H9 (cell line): ENCODE measurements around the gene RERE. TPM values are rescaled to one million over a fixed set of nuclear protein-coding genes. Genes with fewer than 3 reads are reported as not detected.

Source experiments
- DNase-seq: peaks from one replicate; pipeline ENCODE4 v3.0.0-alpha.2; 2017
- H2AFZ ChIP-seq: one replicate; pipeline ENCODE4 v1.6.1; 2013; ENCODE audit warnings: mild to moderate bottlenecking, low read length, control low read depth, moderate library complexity
- H2AK5ac ChIP-seq: 2 replicates; pipeline ENCODE4 v1.6.1; 2013; ENCODE audit warnings: low read length, control low read depth, mixed read lengths; ENCODE audit not compliant: insufficient read length
- H2BK120ac ChIP-seq: one replicate; pipeline ENCODE4 v1.6.1; 2013; ENCODE audit warnings: low read depth, mild to moderate bottlenecking, low read length, control low read depth, inconsistent platforms; ENCODE audit not compliant: poor library complexity, severe bottlenecking
- H2BK12ac ChIP-seq: 2 replicates; pipeline ENCODE4 v1.6.1; 2013; ENCODE audit warnings: low read length, control low read depth, mixed read lengths, low read depth; ENCODE audit not compliant: insufficient read length
- H2BK15ac ChIP-seq: 2 replicates; pipeline ENCODE4 v1.6.1; 2013; ENCODE audit warnings: low read depth, low read length, control low read depth
- H2BK20ac ChIP-seq: one replicate; pipeline ENCODE4 v1.6.1; 2013; ENCODE audit warnings: low read depth, mild to moderate bottlenecking, low read length, control low read depth, inconsistent platforms; ENCODE audit not compliant: poor library complexity, severe bottlenecking
- H2BK5ac ChIP-seq: 2 replicates; pipeline ENCODE4 v1.6.1; 2013; ENCODE audit warnings: low read length, control low read depth, mixed read lengths; ENCODE audit not compliant: insufficient read length
- H3K14ac ChIP-seq: 2 replicates; pipeline ENCODE4 v1.6.1; 2013; ENCODE audit warnings: low read length, control low read depth; ENCODE audit not compliant: insufficient read depth
- H3K18ac ChIP-seq: 2 replicates; pipeline ENCODE4 v1.6.1; 2013; ENCODE audit warnings: low read depth, mild to moderate bottlenecking, mixed read lengths, low read length, control low read depth; ENCODE audit not compliant: insufficient read length
- H3K23ac ChIP-seq: 2 replicates; pipeline ENCODE4 v1.6.1; 2013; ENCODE audit warnings: low read length, control low read depth, mixed read lengths, low read depth; ENCODE audit not compliant: insufficient read length
- H3K23me2 ChIP-seq: 2 replicates; pipeline ENCODE4 v1.6.1; 2013; ENCODE audit warnings: low read depth, mild to moderate bottlenecking, mixed read lengths, low read length, control low read depth; ENCODE audit not compliant: insufficient read length, poor library complexity, severe bottlenecking
- H3K27ac ChIP-seq: 2 replicates; pipeline ENCODE4 v1.5.1; 2013; ENCODE audit warnings: low read length, control low read depth, mixed read lengths, low read depth; ENCODE audit not compliant: insufficient read length
- H3K27me3 ChIP-seq: 2 replicates; pipeline ENCODE4 v1.6.1; 2013; ENCODE audit warnings: low read length, control low read depth, inconsistent platforms; ENCODE audit not compliant: insufficient read depth
- H3K4ac ChIP-seq: 2 replicates; pipeline ENCODE4 v1.6.1; 2013; ENCODE audit warnings: low read depth, mild to moderate bottlenecking, control low read depth, inconsistent platforms, low read length, moderate library complexity
- H3K4me1 ChIP-seq: 2 replicates; pipeline ENCODE4 v1.6.1; 2013; ENCODE audit warnings: low read length, control low read depth, inconsistent platforms; ENCODE audit not compliant: insufficient read depth
- H3K4me2 ChIP-seq: 2 replicates; pipeline ENCODE4 v1.6.1; 2013; ENCODE audit warnings: low read length, control low read depth, mixed read lengths; ENCODE audit not compliant: insufficient read length, insufficient read depth
- H3K56ac ChIP-seq: 2 replicates; pipeline ENCODE4 v1.6.1; 2013; ENCODE audit warnings: low read depth, mild to moderate bottlenecking, mixed read lengths, low read length, control low read depth; ENCODE audit not compliant: insufficient read length
- H3K79me1 ChIP-seq: 2 replicates; pipeline ENCODE4 v1.6.1; 2013; ENCODE audit warnings: low read depth, mild to moderate bottlenecking, moderate library complexity, low read length, control low read depth, inconsistent platforms; ENCODE audit not compliant: insufficient read depth, poor library complexity, severe bottlenecking
- H3K79me2 ChIP-seq: 2 replicates; pipeline ENCODE4 v1.6.1; 2013; ENCODE audit warnings: low read length, control low read depth, inconsistent platforms; ENCODE audit not compliant: insufficient read depth
- H3K9ac ChIP-seq: 2 replicates; pipeline ENCODE4 v1.6.1; 2013; ENCODE audit warnings: low read length, control low read depth, mixed read lengths; ENCODE audit not compliant: insufficient read length; ENCODE audit errors: extremely low read depth
- H3K9me3 ChIP-seq: one replicate; pipeline ENCODE4 v1.6.1; 2013; ENCODE audit warnings: low read depth, low read length, inconsistent platforms; ENCODE audit not compliant: control insufficient read depth
- H3T11ph ChIP-seq: one replicate; pipeline ENCODE4 v1.6.1; 2013; ENCODE audit warnings: mild to moderate bottlenecking, low read length, control low read depth, inconsistent platforms
- H4K20me1 ChIP-seq: one replicate; pipeline ENCODE4 v1.6.1; 2013; ENCODE audit not compliant: control insufficient read depth, insufficient read length, insufficient read depth
- H4K5ac ChIP-seq: 2 replicates; pipeline ENCODE4 v1.6.1; 2013; ENCODE audit warnings: low read depth, mild to moderate bottlenecking, mixed read lengths, low read length, control low read depth; ENCODE audit not compliant: insufficient read length
- H4K8ac ChIP-seq: replicated peaks from 2 replicates; pipeline ENCODE4 v1.6.1; 2013; ENCODE audit warnings: low read length, control low read depth, mixed read lengths, low read depth; ENCODE audit not compliant: insufficient read length
- H4K91ac ChIP-seq: 2 replicates; pipeline ENCODE4 v1.6.1; 2013; ENCODE audit warnings: low read depth, mild to moderate bottlenecking, moderate library complexity, mixed read lengths, low read length, control low read depth; ENCODE audit not compliant: insufficient read length
- H3K27ac Mint-ChIP-seq, 3 experiments: 2 replicates in 2 of 3; 3 replicates in 1 of 3; pipeline ENCODE4 v1.8.0; 2020 to 2021; ENCODE audit warnings: mixed read lengths in 3 of 3, mild to moderate bottlenecking in 1 of 3, moderate library complexity in 1 of 3
- H3K27me3 Mint-ChIP-seq: 2 replicates; pipeline ENCODE4 v1.8.0; 2021; ENCODE audit warnings: low read depth, mild to moderate bottlenecking, moderate library complexity, mixed read lengths
- H3K36me3 Mint-ChIP-seq, 3 experiments: 2 replicates in 2 of 3; 3 replicates in 1 of 3; pipeline ENCODE4 v1.8.0; 2020 to 2021; ENCODE audit warnings: low read depth in 3 of 3, mixed read lengths in 3 of 3; ENCODE audit not compliant: insufficient read depth in 1 of 3
- H3K4me1 Mint-ChIP-seq, 2 experiments: 2 replicates each; pipeline ENCODE4 v1.8.0; 2020; ENCODE audit warnings: mixed read lengths in 2 of 2
- H3K4me3 Mint-ChIP-seq, 2 experiments: 2 replicates in 1 of 2; 3 replicates in 1 of 2; pipeline ENCODE4 v1.8.0; 2020 to 2021; ENCODE audit warnings: mild to moderate bottlenecking in 2 of 2, mixed read lengths in 2 of 2, moderate library complexity in 1 of 2
- H3K9me3 Mint-ChIP-seq, 2 experiments: 2 replicates in 1 of 2; 3 replicates in 1 of 2; pipeline ENCODE4 v1.8.0; 2020; ENCODE audit warnings: mild to moderate bottlenecking in 2 of 2, mixed read lengths in 2 of 2, moderate library complexity in 1 of 2
- WGBS: extraction: QIAGEN DNeasy Blood & Tissue Kit; methylation state at CpG from one replicate; pipeline ENCODE4 v1.1.7; 2013; ENCODE audit warnings: missing lambda C conversion rate, low lambda C conversion rate, mixed read lengths; ENCODE audit not compliant: insufficient read length; ENCODE audit errors: extremely low coverage; 5-methylcytosine and 5-hydroxymethylcytosine counted together
- total RNA-seq: library from RNA; stranded (reverse); gene quantifications from 2 replicates; pipeline ENCODE4 v1.2.1, GENCODE V29; 2021
- TF ChIP-seq, protein P1 (sequence below): fragments of 200-600 bp; sonication (generic); conservative IDR thresholded peaks from 3 replicates; pipeline ENCODE4 v1.8.0; 2021; ENCODE audit warnings: antibody characterized with exemption, mild to moderate bottlenecking

The RERE gene
- total RNA-seq, 1 experiment from 2014 or later = 103 TPM

DNA sequence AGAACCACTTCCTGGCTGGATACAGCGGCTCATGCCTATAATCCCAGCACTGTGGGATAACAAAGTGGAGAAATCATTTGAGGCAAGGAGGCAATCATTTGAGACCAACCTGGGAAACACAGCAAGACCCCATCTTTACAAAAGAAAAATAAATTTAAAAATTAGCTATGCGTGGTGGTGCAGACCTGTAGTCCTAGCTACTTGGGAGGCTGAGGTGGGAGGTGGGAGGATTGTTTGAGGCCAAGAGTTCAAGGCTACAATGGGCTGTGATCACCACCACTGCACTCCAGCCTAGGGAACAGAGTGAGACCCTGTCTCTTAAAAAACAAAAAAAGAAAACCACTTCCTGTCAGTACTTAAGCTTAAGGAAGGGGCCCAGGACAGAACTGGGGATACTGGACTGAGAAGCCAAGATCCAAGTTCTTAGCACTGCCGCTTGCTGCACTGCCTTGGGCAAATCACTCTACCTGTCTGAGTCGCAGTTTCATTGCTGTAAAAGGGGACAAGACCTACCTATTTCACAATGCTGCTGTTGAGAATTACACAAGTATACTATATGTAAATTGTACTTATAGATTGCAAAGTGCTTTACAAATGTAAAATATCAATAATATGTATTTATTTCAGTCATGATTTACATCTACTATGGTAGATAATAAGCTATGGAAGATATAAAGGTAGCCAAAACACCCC lies 154.9 kb downstream of the RERE start:
- no peak for DNase-seq
- no peak overlapping the region for H4K5ac ChIP-seq
- H3K4ac ChIP-seq = no peak overlapping the region
- H3K4me3 Mint-ChIP-seq = no peak overlapping the region
- H2BK5ac ChIP-seq = no peak overlapping the region
- H3K23me2 ChIP-seq = no peaks in the 10 kb centered on the region
- no peak overlapping the region for H3K18ac ChIP-seq
- H3K14ac ChIP-seq = no peak overlapping the region
- no peak overlapping the region for H2BK15ac ChIP-seq
- H4K20me1 ChIP-seq = no peaks in the 10 kb centered on the region
- peak overlapping the region in 2 of 3 experiments; percentile 26 to 46; a peak in 4 of 7 replicates for H3K27ac Mint-ChIP-seq
- no peak overlapping the region for H2BK120ac ChIP-seq
- no peak overlapping the region for H3K27ac ChIP-seq
- H3K23ac ChIP-seq = no peak overlapping the region
- TF ChIP-seq, protein P1, sequence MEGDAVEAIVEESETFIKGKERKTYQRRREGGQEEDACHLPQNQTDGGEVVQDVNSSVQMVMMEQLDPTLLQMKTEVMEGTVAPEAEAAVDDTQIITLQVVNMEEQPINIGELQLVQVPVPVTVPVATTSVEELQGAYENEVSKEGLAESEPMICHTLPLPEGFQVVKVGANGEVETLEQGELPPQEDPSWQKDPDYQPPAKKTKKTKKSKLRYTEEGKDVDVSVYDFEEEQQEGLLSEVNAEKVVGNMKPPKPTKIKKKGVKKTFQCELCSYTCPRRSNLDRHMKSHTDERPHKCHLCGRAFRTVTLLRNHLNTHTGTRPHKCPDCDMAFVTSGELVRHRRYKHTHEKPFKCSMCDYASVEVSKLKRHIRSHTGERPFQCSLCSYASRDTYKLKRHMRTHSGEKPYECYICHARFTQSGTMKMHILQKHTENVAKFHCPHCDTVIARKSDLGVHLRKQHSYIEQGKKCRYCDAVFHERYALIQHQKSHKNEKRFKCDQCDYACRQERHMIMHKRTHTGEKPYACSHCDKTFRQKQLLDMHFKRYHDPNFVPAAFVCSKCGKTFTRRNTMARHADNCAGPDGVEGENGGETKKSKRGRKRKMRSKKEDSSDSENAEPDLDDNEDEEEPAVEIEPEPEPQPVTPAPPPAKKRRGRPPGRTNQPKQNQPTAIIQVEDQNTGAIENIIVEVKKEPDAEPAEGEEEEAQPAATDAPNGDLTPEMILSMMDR = no peak
- no peak overlapping the region for H2BK12ac ChIP-seq
- H3K27me3 ChIP-seq = no peaks in the 10 kb centered on the region
- no peak overlapping the region for H4K8ac ChIP-seq
- H2AK5ac ChIP-seq = no peak overlapping the region
- no peak overlapping the region for H2BK20ac ChIP-seq
- H3K56ac ChIP-seq = no peak overlapping the region
- no peak overlapping the region for H3K4me2 ChIP-seq
- WGBS = no CpG with 5 or more reads among the region's 4 CpGs
- no peaks in the 10 kb centered on the region for H3K9me3 ChIP-seq
- no peaks in the 10 kb centered on the region for H3K9me3 Mint-ChIP-seq
- no peaks in the 10 kb centered on the region for H3K27me3 Mint-ChIP-seq
- H3T11ph ChIP-seq = no peak overlapping the region
- H3K4me1 ChIP-seq = peaks cover 23% of the 10 kb centered on the region
- H3K4me1 Mint-ChIP-seq = peaks cover 9 to 10% of the 10 kb centered on the region in 2 experiments
- no peak overlapping the region for H2AFZ ChIP-seq
- H3K79me1 ChIP-seq = peaks cover 3% of the 10 kb centered on the region
- H3K9ac ChIP-seq = no peak overlapping the region
- H4K91ac ChIP-seq = no peak overlapping the region
- H3K79me2 ChIP-seq = peaks cover 55% of the 10 kb centered on the region
- H3K36me3 Mint-ChIP-seq = 0 out of 7 replicates have a peak, but pooled peaks cover 0 to 4% (median 0%) of the 10 kb centered on the region in 3 experiments
